K562 (cell line): ENCODE measurements around the gene ARHGAP28. TPM values are rescaled to one million over a fixed set of nuclear protein-coding genes. Genes with fewer than 3 reads are reported as not detected.

Experiments
- ATAC-seq: fragments of 200-7000 bp; cut with Tn5 transposase; 3 replicates; pipeline ENCODE4 v1.9.1; 2020; ENCODE audit warnings: moderate library complexity
- BruUV-seq: library from RNA; stranded (reverse); fragments of 400-500 nt; replicated peaks from 2 replicates; lab custom pipeline; 2021; lab: Mats Ljungman, UMichigan
- CTCF ChIA-PET: fragments of 300-600 bp; formaldehyde crosslinking; extraction: SDS; loops from one replicate; lab custom pipeline; 2021; ENCODE audit warnings: low intra/inter-chr PET ratio; lab: Yijun Ruan, JAX
- POLR2A ChIA-PET: fragments of 300-600, 350-650 bp; sonication (Branson Sonifier 250); formaldehyde crosslinking; extraction: SDS; loops from one replicate; lab custom pipeline; 2021; ENCODE audit warnings: antibody characterized with exemption, inconsistent platforms; lab: Yijun Ruan, JAX
- DNase-seq, 4 experiments: peaks; one replicate each; pipeline versions ENCODE4 v3.0.0 to v3.0.0-alpha.2; 2011 to 2018; ENCODE audit warnings: low spot score in 3 of 4, mixed read lengths in 3 of 4; ENCODE audit errors: extremely low read depth in 1 of 4
- FAIRE-seq: peaks from 2 replicates; lab custom pipeline; 2011; peaks lifted over from hg19 to GRCh38; lab: Jason Lieb, UNC
- H2AFZ ChIP-seq: 2 replicates; pipeline ENCODE4 v1.6.0; 2011; ENCODE audit warnings: low read depth, low read length, control low read depth, inconsistent platforms
- H3K27ac ChIP-seq: fragments of 200-600 bp; 3 replicates; pipeline ENCODE4 v1.8.0; 2011; ENCODE audit warnings: low read depth, mild to moderate bottlenecking, control low read depth, inconsistent platforms, low read length, moderate library complexity, mixed read lengths; ENCODE audit errors: extremely low read depth
- H3K27me3 ChIP-seq, 2 experiments: fragments of 300-600 bp in 1 of 2; 2 replicates in 1 of 2; 3 replicates in 1 of 2; pipeline versions ENCODE4 v1.6.0 to v1.8.0; 2011; ENCODE audit warnings: inconsistent platforms in 2 of 2, low read length in 2 of 2, mild to moderate bottlenecking in 1 of 2, mixed read lengths in 1 of 2, moderate library complexity in 1 of 2; ENCODE audit not compliant: control insufficient read depth in 2 of 2, insufficient read depth in 2 of 2
- H3K36me3 ChIP-seq: fragments of 300-600 bp; 3 replicates; pipeline ENCODE4 v1.8.0; 2011; ENCODE audit warnings: mild to moderate bottlenecking, low read length, inconsistent platforms; ENCODE audit not compliant: control insufficient read depth, insufficient read depth
- H3K4me1 ChIP-seq, 2 experiments: fragments of 200-600 bp in 1 of 2; replicated peaks in 1 of 2; 2 replicates in 1 of 2; 3 replicates in 1 of 2; pipeline versions ENCODE4 v1.5.1 to v1.8.0; 2011; ENCODE audit warnings: inconsistent platforms in 2 of 2, low read length in 2 of 2, mild to moderate bottlenecking in 1 of 2, mixed read lengths in 1 of 2, moderate library complexity in 1 of 2; ENCODE audit not compliant: control insufficient read depth in 2 of 2, insufficient read depth in 2 of 2
- H3K4me2 ChIP-seq: 2 replicates; pipeline ENCODE4 v1.6.1; 2011; ENCODE audit warnings: low read length, control low read depth, inconsistent platforms, mixed read lengths; ENCODE audit not compliant: insufficient read depth
- H3K4me3 ChIP-seq: fragments of 200-600 bp; sonication (generic), shearing (Covaris generic); 2 replicates; pipeline ENCODE4 v1.5.1; 2016; ENCODE audit warnings: control low read depth, inconsistent platforms
- H3K79me2 ChIP-seq: fragments of 200-600 bp; 3 replicates; pipeline ENCODE4 v1.8.0; 2011; ENCODE audit warnings: low read length, inconsistent platforms; ENCODE audit not compliant: control insufficient read depth, insufficient read depth
- H3K9ac ChIP-seq, 2 experiments: 2 replicates each; pipeline versions ENCODE4 v1.6.0 to v1.6.1; 2011; ENCODE audit warnings: low read depth in 2 of 2, low read length in 2 of 2, control low read depth in 1 of 2, inconsistent platforms in 1 of 2, mild to moderate bottlenecking in 1 of 2, mixed read lengths in 1 of 2; ENCODE audit not compliant: insufficient read depth in 1 of 2
- H3K9me1 ChIP-seq: one replicate; pipeline ENCODE4 v1.6.0; 2011; ENCODE audit warnings: inconsistent platforms, mild to moderate bottlenecking, low read length, moderate library complexity; ENCODE audit not compliant: control insufficient read depth, insufficient read depth
- H3K9me3 ChIP-seq: replicated peaks from 2 replicates; pipeline ENCODE4 v1.5.1; 2011; ENCODE audit warnings: low read depth, low read length, inconsistent platforms; ENCODE audit not compliant: control insufficient read depth, insufficient read depth
- H4K20me1 ChIP-seq: replicated peaks from 2 replicates; pipeline ENCODE4 v1.6.1; 2011; ENCODE audit warnings: low read length, inconsistent platforms, mixed read lengths; ENCODE audit not compliant: control insufficient read depth, insufficient read depth
- BCLAF1 ChIP-seq, 2 experiments: fragments of 450-650 bp in 1 of 2; IDR thresholded peaks; 2 replicates each; pipeline ENCODE4 v1.6.1; 2011 to 2017; ENCODE audit warnings: low read depth in 2 of 2, antibody characterized with exemption in 1 of 2, borderline replicate concordance in 1 of 2, low read length in 1 of 2, mild to moderate bottlenecking in 1 of 2, mixed read lengths in 1 of 2; ENCODE audit not compliant: control insufficient read depth in 1 of 2
- HDGF ChIP-seq: fragments of 450-650 bp; IDR thresholded peaks from 2 replicates; pipeline ENCODE4 v1.6.1; 2016
- HNRNPUL1 ChIP-seq: fragments of 200-400 bp; formaldehyde crosslinking; IDR thresholded peaks from 2 replicates; pipeline ENCODE4 v1.6.1; 2017; ENCODE audit warnings: low read length
- HOXB6 ChIP-seq: fragments of 250-450 bp; sonication (Bioruptor Pico); IDR thresholded peaks from 2 replicates; pipeline ENCODE4 v1.5.1; 2022; ENCODE audit warnings: mild to moderate bottlenecking, borderline replicate concordance
- MLX ChIP-seq, 2 experiments: fragments of 450-650 bp in 1 of 2; sonication (generic) in 1 of 2; formaldehyde crosslinking; conservative IDR thresholded peaks; 2 replicates each; pipeline versions ENCODE4 v1.4.0 to v1.8.1; 2020 to 2022; ENCODE audit warnings: mild to moderate bottlenecking in 1 of 2, missing genetic modification reagents in 1 of 2
- NCOA1 ChIP-seq: fragments of 450-650 bp; IDR thresholded peaks from 2 replicates; pipeline ENCODE4 v1.6.1; 2016; ENCODE audit warnings: low read depth
- RB1 ChIP-seq: fragments of 450-650 bp; IDR thresholded peaks from 2 replicates; pipeline ENCODE4 v1.6.1; 2017; ENCODE audit warnings: low read depth, mild to moderate bottlenecking
- RNF219 ChIP-seq: fragments of 250-450 bp; sonication (Bioruptor Pico); IDR thresholded peaks from 2 replicates; pipeline ENCODE4 v1.5.0; 2022; ENCODE audit warnings: mild to moderate bottlenecking
- TAF15 ChIP-seq: fragments of 200-400 bp; formaldehyde crosslinking; IDR thresholded peaks from 2 replicates; pipeline ENCODE4 v1.6.1; 2017; ENCODE audit warnings: mild to moderate bottlenecking, low read depth, low read length, moderate library complexity
- ZNF165 ChIP-seq: fragments of 250-450 bp; sonication (Bioruptor Pico); IDR thresholded peaks from 2 replicates; pipeline ENCODE4 v1.4.0; 2020; ENCODE audit warnings: borderline replicate concordance
- ZNF551 ChIP-seq: fragments of 250-450 bp; sonication (Bioruptor Pico); IDR thresholded peaks from 2 replicates; pipeline ENCODE4 v1.5.0; 2021; ENCODE audit warnings: mild to moderate bottlenecking, moderate library complexity
- ZZZ3 ChIP-seq: fragments of 450-650 bp; IDR thresholded peaks from 2 replicates; pipeline ENCODE4 v1.6.1; 2016; ENCODE audit warnings: antibody characterized with exemption, mild to moderate bottlenecking, moderate library complexity
- WGBS: fragments of 100-300 bp; shearing (Covaris generic); methylation state at CpG from one replicate; pipeline ENCODE4 v1.1.6; 2016; ENCODE audit warnings: low coverage, mixed read lengths; ENCODE audit not compliant: insufficient coverage; ENCODE audit errors: missing lambda C conversion rate; 5-methylcytosine and 5-hydroxymethylcytosine counted together
- in situ Hi-C: fragments of 300-500 bp; cut with MboI; formaldehyde crosslinking; loops from 4 replicates; pipeline ENCODE4 v1.15.0; 2018; ENCODE audit warnings: inconsistent platforms, mixed read lengths
- intact Hi-C: fragments of 100-400 bp; cut with micrococcal nuclease; formaldehyde crosslinking; loops from 2 replicates; pipeline ENCODE4 v1.14.2; 2022
- polyA plus RNA-seq, 8 experiments: library from polyadenylated mRNA; depleted of rRNA in 4 of 8; stranded (reverse) in 5 of 8; unstranded in 3 of 8; fragments of >200 nt; fragmentation: Nextera tagmentation in 2 of 8; fragmentation: Illumina TruSeq in 1 of 8; extraction: Ambion mirVana in 2 of 8; extraction: Trizol in 1 of 8; gene quantifications; 2 replicates each; pipeline versions ENCODE4 v1.2.1 to v1.2.3, GENCODE V29; 2011 to 2014; ENCODE audit warnings: inconsistent platforms in 1 of 8, missing spikeins in 1 of 8
- total RNA-seq, 7 experiments: library from RNA; depleted of rRNA in 6 of 7; stranded (reverse); fragments of >200 nt in 6 of 7; fragmentation: Illumina TruSeq in 2 of 7; extraction: Trizol in 2 of 7; gene quantifications; 2 replicates each; pipeline versions ENCODE4 v1.2.1 to v1.2.3, GENCODE V29; 2011 to 2021; ENCODE audit warnings: low replicate concordance in 1 of 7

The ARHGAP28 gene
- total and polyA plus RNA-seq, 9 of the 15 experiments (the other 6 are each of a cell fraction or from before 2014, with no cell fraction given): 0.93 to 5.9 (median 5.0) TPM

- FAIRE-seq: no peak
- no peak for TF ChIP-seq ZNF165
- TF ChIP-seq HOXB6 (CRISPR knock-in tag): no peak
- no peak for TF ChIP-seq ZNF551
- TF ChIP-seq BCLAF1 (IDR thresholded peaks at IDR 0.05; ENCODE audit: borderline replicate concordance in 1 of 2, control insufficient read depth in 1 of 2, low read depth in 2 of 2, low read length in 1 of 2): no peak
- no peak for TF ChIP-seq HDGF
- no peak for TF ChIP-seq ZZZ3
- TF ChIP-seq HNRNPUL1: no peak
- no peak for TF ChIP-seq NCOA1
- TF ChIP-seq RB1: no peak
- TF ChIP-seq MLX (CRISPR knock-in tag; conservative IDR thresholded peaks at IDR 0.05): no peak
- no peak for TF ChIP-seq RNF219 (CRISPR knock-in tag)
- no peak for TF ChIP-seq TAF15
- Histone ChIP-seq H3K9ac (no peak overlapping the region), H4K20me1 (no peaks in the 10 kb centered on the region), H3K9me1 (no peaks in the 10 kb centered on the region), H3K4me3 (no peak overlapping the region), H3K79me2 (no peaks in the 10 kb centered on the region), H3K4me1 (peaks cover 0 to 3% of the 10 kb centered on the region in 2 experiments; a peak in 2 of 5 replicates), H3K36me3 (no peaks in the 10 kb centered on the region), H3K27ac (no peak overlapping the region), H3K27me3 (no peaks in the 10 kb centered on the region), H2AFZ (no peak overlapping the region), H3K4me2 (no peak overlapping the region), H3K9me3 (no peaks in the 10 kb centered on the region)
- in situ Hi-C loops: no loop called here
- intact Hi-C loops: no loop called here
- CTCF ChIA-PET: no interaction called here
- POLR2A ChIA-PET: no interaction called here
- 0% methylated on average over 1 of the region's 1 CpG for WGBS
- no TSS peak for BruUV-seq
- DNase-seq: no peak
- ATAC-seq: no peak
Observed at GRCh38 chr18:6830916-6831315, 101.4 kb downstream of the ARHGAP28 start.
